Lower leg skin (tissue), 3 donors: Measurements from ENCODE around the gene LNX1.

Experiments
- POLR2A ChIP-seq, 2 donors: fragments of 450-650 bp; IDR thresholded peaks; one replicate each; pipeline ENCODE4 v1.6.1; 2016 to 2017; ENCODE audit warnings: antibody characterized with exemption in 2 of 2, mild to moderate bottlenecking in 1 of 2, moderate library complexity in 1 of 2
- TF ChIP-seq, protein P1 (sequence below), 3 donors: fragments of 450-650 bp; IDR thresholded peaks; one replicate each; pipeline ENCODE4 v1.5.1; 2016; ENCODE audit warnings: antibody characterized with exemption in 3 of 3, mild to moderate bottlenecking in 3 of 3, moderate library complexity in 2 of 3

DNA sequence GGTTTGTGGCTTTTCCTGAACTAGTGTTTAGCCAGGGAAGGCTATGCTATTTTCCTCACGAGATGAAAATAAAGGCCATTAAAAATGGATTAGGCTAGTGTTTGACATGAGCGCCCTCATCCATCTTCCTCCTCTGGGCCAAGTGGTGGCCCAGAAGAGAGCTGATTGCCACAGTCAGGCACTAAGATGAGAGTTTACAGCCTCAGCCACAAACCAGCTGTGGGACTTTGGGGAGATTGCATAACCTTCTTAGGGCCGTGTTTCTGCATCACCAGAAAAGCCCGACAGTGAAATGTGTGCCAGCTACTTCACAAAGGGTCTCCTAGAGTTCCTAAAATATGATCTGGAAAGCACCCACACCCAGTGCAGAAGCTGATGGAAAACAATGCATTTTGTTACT, 42.3 kb upstream of the LNX1 start:
- TF ChIP-seq POLR2A (IDR thresholded peaks at IDR 0.05) = no peak
- TF ChIP-seq, protein P1, sequence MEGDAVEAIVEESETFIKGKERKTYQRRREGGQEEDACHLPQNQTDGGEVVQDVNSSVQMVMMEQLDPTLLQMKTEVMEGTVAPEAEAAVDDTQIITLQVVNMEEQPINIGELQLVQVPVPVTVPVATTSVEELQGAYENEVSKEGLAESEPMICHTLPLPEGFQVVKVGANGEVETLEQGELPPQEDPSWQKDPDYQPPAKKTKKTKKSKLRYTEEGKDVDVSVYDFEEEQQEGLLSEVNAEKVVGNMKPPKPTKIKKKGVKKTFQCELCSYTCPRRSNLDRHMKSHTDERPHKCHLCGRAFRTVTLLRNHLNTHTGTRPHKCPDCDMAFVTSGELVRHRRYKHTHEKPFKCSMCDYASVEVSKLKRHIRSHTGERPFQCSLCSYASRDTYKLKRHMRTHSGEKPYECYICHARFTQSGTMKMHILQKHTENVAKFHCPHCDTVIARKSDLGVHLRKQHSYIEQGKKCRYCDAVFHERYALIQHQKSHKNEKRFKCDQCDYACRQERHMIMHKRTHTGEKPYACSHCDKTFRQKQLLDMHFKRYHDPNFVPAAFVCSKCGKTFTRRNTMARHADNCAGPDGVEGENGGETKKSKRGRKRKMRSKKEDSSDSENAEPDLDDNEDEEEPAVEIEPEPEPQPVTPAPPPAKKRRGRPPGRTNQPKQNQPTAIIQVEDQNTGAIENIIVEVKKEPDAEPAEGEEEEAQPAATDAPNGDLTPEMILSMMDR (IDR thresholded peaks at IDR 0.05) = no peak
